Measurements from ENCODE around the gene SGIP1.
A peak's percentile ranks its signal among the peaks of the same experiment; 100 is the strongest.
"Not testable (repeated sequence)": the region's sequence is repeated elsewhere in the genome, so short reads cannot be mapped to it uniquely, and the experiment has no call there.

Gene SGIP1

GRCh38 chr1:66705110-66705509 is 171.2 kb downstream of the SGIP1 start:
- no peak overlapping the region for H3K27ac ChIP-seq
- DNase-seq (ENCODE audit: low read depth, low spot score): no peak

GRCh38 chr1:66711420-66711819 is 177.5 kb downstream of the SGIP1 start:
- no peak overlapping the region for H3K27ac ChIP-seq
- DNase-seq (ENCODE audit: low read depth, low spot score): no peak

DNA sequence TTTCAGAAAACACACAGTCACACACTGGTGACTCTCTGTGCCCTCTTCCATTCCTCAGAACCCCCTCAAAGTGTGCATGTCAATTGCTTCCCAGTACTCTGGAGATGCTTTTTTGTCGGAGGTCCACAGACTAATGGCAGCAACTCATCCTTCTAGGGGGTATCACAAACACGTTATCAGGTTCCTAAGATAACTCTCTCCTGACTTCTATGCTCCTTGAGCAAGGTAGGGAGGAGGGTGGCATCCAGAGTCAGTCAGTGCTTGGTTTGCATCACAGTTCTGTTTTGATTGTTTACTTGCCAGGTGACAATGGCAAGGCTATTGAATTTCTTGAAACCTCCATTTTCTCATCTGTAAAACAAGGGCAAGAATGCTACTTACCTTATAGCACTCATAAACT is 178.9 kb downstream of the SGIP1 start:
- H3K27ac ChIP-seq: no peak overlapping the region
- no peak for DNase-seq (ENCODE audit: low read depth, low spot score)

DNA sequence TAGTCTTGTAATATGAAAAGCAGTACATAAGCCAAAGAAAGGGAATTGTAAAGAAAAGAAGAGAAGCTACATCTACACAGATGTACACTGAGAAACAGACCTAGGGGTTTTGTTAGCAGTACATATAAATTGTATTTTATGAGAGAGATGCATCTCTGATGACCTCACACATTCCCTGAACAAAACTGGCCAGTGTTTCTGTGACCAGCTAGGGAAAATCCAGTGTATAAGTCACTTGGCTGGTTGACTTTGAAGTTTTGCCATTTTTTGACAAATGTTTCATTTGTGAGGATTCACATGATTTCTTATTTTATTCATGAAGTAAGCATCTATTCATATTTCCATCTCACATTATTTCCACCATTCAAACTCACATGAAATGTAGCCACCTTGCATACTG is 190.0 kb downstream of the SGIP1 start:
- no peak overlapping the region for H3K27ac ChIP-seq
- DNase-seq (ENCODE audit: low read depth, low spot score): no peak

DNA sequence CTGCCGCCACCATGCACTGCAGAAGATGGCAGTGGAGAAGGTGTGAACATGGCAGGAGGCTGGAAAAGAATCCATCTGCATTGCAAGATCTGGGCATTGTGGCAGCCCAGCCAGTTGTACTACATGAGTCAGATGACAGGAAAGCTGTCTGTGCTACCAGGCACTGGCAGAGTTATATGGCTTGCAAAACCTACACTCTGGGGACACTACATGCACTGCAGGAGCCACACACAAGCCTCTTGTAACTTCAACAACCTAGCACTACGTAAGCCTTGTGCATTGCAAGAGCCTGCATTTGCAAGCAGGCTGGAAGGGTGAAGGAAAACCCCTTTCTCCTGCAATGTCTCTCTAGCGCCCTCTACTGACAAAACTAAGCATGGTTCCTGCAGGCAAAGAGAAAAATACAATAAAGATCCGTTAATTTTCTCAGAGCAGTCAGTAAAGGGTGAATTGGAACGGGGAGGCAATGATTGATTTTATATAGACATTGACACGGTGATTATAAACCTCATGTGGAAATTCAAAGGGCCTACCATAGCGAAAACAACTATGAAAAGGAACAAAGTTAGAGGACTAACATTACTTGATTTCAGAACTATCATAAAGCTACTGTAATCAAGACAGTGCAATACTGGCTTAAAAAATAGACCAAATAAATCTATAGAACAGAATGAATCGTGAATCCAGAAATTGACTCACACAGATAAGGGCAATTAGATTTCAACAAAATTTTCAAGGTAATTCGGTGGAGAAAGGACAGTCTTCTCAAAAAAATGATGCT is 192.1 kb downstream of the SGIP1 start:
- H3K27ac ChIP-seq: no peak overlapping the region
- peak; percentile 12 for DNase-seq (ENCODE audit: low read depth, low spot score)

DNA sequence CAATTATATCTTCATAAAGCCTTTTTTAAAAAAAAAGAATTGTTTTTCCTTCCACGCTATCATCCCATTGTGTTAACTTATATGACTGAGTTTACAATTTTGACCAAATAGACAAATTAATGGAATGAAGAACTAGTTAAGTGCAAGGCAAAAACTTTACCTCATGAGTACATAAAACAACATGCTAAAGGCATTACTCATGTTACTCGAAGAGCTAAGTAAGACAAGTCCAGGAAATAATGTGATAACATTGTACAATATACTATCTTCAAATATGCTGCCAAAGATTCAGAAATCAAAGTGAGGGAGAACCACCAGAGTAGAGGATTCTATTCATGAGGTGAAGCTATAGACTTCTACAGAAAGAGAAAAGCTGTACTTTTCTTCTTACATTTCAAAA is 194.1 kb downstream of the SGIP1 start:
- peak overlapping the region; percentile 43 for H3K27ac ChIP-seq
- no peak for DNase-seq (ENCODE audit: low read depth, low spot score)

DNA sequence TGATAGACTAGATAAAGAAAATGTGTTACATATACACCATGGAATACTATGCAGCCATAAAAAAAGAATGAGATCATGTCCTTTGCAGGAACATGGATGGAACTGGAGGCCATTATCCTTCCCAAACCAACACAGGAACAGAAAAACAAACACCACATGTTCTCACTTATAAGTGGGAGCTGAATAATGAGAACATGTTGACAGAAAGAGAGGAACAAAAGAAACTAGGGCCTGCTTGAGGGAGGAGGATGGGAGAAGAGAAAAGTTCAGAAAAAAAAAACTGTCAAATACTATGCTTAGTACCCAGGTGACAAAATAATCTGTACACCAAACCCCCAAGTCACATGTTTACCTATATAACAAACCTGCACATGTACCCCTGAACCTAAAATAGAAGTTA is 194.8 kb downstream of the SGIP1 start:
- H3K27ac ChIP-seq: peak overlapping the region; percentile 43
- DNase-seq (ENCODE audit: low read depth, low spot score): not testable (repeated sequence)

DNA sequence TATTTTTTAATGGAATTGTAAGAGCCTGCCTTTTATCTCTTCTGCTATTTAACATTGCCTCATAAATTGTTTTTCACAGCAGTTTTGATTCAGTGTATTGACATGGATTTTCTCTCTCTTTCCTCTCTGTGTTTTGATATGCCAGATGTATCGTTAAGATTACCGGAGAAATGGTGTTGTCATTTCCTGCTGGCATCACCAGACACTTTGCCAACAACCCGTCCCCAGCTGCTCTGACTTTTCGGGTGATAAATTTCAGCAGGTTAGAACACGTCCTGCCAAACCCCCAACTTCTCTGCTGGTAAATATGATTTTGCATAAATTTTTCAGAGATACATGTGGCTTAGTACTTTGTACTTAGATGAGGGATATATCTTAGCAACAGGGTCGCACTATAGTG is 195.2 kb downstream of the SGIP1 start:
- H3K27ac ChIP-seq: peak overlapping the region; percentile 43
- DNase-seq (ENCODE audit: low read depth, low spot score): peak; percentile 37

DNA sequence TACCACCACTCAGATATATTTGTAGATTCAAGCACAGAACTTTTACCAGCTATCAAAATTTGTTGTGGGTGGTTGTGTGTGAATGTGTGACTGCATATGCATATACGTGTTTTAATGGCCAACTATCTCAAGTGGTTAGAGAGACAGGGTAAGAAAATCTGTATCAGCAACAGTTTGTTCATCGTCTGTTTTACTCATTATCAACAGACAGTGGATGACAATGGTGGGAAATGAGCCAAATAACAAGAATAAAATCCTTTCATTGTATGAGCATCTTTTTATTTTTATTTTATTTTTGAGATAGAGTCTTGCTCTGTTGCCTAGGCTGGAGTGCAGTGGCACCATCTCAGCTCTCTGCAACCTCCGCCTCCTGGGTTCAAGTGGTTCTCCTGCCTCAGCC is 195.6 kb downstream of the SGIP1 start:
- H3K27ac ChIP-seq: peak overlapping the region; percentile 43
- no peak for DNase-seq (ENCODE audit: low read depth, low spot score)

DNA sequence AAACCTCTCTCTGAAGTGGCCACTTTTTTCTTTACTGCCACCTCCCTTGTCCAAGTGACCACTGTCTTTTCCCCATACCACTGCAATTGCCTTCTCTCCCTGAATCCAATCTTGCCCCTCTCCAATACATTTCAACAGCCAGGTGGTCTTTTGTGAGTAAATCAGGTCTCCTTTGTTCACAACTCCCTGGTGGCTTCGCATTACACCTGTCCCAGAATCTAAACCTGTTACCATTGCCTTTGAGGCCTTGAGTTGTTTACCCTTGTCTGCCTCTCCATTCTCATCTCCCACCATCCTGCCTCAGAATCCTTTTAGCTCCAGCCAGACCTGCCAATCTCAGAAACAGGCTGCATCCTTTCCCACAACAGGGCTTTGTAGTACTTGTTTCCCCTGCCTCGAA is 196.5 kb downstream of the SGIP1 start:
- no peak for DNase-seq (ENCODE audit: low read depth, low spot score)
- no peak overlapping the region for H3K27ac ChIP-seq

- no peak overlapping the region for H3K27ac ChIP-seq
- no peak for DNase-seq (ENCODE audit: low read depth, low spot score)
Observed at GRCh38 chr1:66731170-66731865, 197.4 kb downstream of the SGIP1 start.

DNA sequence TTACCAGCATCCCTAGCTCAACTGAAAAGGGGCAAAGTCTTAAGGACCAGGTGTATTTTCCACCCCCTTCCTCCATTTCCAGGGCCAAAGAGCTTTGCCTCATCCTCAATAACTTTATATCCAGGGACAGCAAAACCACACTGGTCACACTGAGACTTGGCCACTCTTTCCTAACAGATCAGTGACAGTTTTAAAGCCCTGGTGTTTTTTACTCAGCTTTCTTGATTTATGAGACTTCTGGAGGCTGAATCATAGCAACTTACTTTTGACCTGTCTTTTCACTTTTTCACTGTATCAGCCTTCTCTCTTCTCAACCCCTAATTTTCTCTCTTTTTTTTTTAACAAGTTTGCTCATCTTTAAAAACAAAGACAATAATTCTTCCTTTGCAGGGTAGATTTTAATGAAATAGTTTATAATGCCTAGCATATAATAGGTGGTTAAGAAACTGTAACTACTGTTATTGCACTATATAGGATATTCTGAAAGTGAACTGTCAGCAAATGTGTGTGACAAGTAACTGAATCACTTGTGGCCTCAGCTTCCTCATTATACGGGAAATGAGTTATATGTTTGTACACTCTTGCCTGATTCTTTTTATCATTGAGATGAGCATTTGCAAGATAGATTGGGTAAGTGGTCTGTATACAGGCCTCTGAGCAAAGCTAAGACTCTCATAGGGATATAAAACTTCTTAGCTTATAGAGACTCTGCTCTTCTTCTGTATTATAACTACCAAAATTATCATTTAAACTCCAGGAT is 198.6 kb downstream of the SGIP1 start:
- no peak for DNase-seq (ENCODE audit: low read depth, low spot score)
- peak overlapping the region; percentile 49 for H3K27ac ChIP-seq

GRCh38 chr1:66733348-66734017 is 199.5 kb downstream of the SGIP1 start:
- H3K27ac ChIP-seq: peak overlapping the region; percentile 49
- peak; percentile 26 for DNase-seq (ENCODE audit: low read depth, low spot score)

DNA sequence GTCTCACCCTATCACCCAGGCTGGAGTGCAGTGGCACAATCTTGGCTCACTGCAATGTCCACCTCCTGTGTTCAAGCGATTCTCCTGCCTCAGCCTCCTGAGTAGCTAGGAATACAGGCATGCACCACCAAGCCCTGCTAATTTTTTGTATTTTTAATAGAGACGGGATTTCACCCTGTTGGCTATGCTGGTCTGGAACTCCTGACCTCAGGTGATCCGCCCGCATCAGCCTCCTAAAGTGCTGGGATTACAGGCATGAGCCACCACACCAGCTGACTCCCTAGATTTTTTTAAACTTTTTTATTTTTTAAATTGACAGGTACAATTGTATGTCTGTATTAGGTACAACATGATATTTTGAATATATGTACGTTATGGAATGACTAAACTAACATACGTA is 200.6 kb downstream of the SGIP1 start:
- DNase-seq (ENCODE audit: low read depth, low spot score); H3K27ac ChIP-seq: not testable (repeated sequence)

- DNase-seq (ENCODE audit: low read depth, low spot score): no peak
- H3K27ac ChIP-seq: no peak overlapping the region
Observed at GRCh38 chr1:66737836-66738235, 203.9 kb downstream of the SGIP1 start.

GRCh38 chr1:66739401-66740157 is 205.6 kb downstream of the SGIP1 start:
- no peak for DNase-seq (ENCODE audit: low read depth, low spot score)
- H3K27ac ChIP-seq: no peak overlapping the region

GRCh38 chr1:66745451-66745850 is 211.5 kb downstream of the SGIP1 start:
- DNase-seq (ENCODE audit: low read depth, low spot score): no peak
- no peak overlapping the region for H3K27ac ChIP-seq

- no peak for DNase-seq (ENCODE audit: low read depth, low spot score)
- no peak overlapping the region for H3K27ac ChIP-seq
Observed at GRCh38 chr1:66747501-66747900, 213.5 kb downstream of the SGIP1 start.

DNA sequence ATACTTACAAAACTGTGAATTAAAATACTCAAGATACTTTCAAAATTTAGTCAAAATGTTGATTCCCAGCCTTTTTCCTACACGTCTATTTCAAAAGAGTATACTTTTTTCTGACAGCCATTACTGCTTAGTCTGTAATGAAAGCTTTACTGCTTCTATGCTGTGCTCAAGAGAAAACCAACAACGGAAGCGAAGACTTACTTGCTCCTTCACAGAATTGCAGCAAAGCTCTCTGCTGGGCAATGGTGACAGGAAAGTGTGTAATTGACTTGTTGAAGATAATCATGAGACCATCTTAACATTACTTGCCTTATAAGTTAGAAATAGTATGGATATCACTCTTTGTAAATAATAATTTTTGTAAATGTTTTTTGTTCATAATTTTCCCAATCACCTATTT is 216.6 kb downstream of the SGIP1 start:
- no peak for DNase-seq (ENCODE audit: low read depth, low spot score)
- no peak overlapping the region for H3K27ac ChIP-seq

DNA sequence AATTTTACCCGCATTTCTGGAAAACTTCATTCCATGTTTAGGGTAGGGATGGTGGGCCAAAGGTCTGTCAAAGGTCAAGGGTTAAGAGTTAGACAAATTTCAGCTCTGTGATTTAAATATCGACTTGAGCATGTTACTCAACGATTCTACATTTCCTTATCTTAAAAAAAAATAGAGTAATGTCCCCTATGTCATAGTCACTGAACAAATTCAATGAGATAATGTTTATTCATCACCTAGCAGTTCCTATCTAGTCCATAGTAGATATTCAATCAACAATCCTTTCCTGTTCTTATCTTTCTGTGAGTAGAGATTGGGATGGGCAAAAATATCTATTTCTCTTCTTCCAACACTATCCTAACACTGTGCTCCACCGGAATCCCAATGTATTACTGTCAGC is 217.2 kb downstream of the SGIP1 start:
- no peak overlapping the region for H3K27ac ChIP-seq
- DNase-seq (ENCODE audit: low read depth, low spot score): no peak
